ENCODE results near the gene PROM2. TPM values are rescaled to one million over a fixed set of nuclear protein-coding genes. Genes with fewer than 3 reads are reported as not detected.

Gene PROM2
- total and polyA plus RNA-seq, 2 donors, result 13.6 to 25.1 TPM

DNA sequence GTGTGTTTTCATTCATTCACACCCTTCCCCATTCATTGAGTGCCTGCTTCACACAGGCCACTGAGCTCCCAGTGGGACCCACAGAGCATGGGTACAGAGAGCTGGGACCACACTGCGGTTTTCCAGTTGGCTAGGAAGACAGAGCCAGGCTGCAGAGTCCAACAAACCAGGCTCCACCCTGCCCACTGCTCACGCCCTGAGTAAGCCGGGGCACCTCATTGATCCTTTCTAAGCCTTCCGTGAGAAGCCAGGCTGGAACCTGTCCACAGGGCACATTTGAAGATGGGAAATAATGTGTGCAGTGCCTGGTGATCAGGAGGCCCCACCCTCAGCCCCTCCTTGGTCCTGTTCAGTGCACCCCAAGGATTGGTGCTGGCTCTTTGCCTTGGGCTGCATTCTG, 36.4 kb downstream of the PROM2 start:
- Histone ChIP-seq H3K36me3 (ENCODE audit: insufficient read depth) (no peaks in the 10 kb centered on the region), H3K27ac (ENCODE audit: low read depth) (no peak overlapping the region), H3K4me3 (ENCODE audit: low read depth, low read length) (no peak overlapping the region), H3K4me1 (ENCODE audit: insufficient read depth) (no peaks in the 10 kb centered on the region)
- 89% methylated on average over 4 of the region's 4 CpGs for WGBS
- DNase-seq (ENCODE audit: extremely low spot score), result no peak

GRCh38 chr2:95311815-95312542, 37.7 kb downstream of the PROM2 start:
- H3K27ac ChIP-seq (ENCODE audit: low read depth), result no peak overlapping the region
- 75% methylated on average over 26 of the region's 26 CpGs for WGBS
- DNase-seq (ENCODE audit: extremely low spot score), result no peak

GRCh38 chr2:95312543-95313201, 38.4 kb downstream of the PROM2 start:
- no peaks in the 10 kb centered on the region for H3K4me1 ChIP-seq (ENCODE audit: insufficient read depth)
- WGBS, result 85% methylated on average over 24 of the region's 24 CpGs
- DNase-seq (ENCODE audit: extremely low spot score), result no peak
- H3K36me3 ChIP-seq (ENCODE audit: insufficient read depth), result no peaks in the 10 kb centered on the region
- no peak overlapping the region for H3K27ac ChIP-seq (ENCODE audit: low read depth)
- no peak overlapping the region for H3K4me3 ChIP-seq (ENCODE audit: low read depth, low read length)

More at GRCh38 chr2:95311815-95312542, 37.7 kb downstream of the PROM2 start:
- H3K4me3 ChIP-seq (ENCODE audit: low read depth, low read length), result no peak overlapping the region
- H3K36me3 ChIP-seq (ENCODE audit: insufficient read depth), result no peaks in the 10 kb centered on the region
- H3K4me1 ChIP-seq (ENCODE audit: insufficient read depth), result no peaks in the 10 kb centered on the region

DNA sequence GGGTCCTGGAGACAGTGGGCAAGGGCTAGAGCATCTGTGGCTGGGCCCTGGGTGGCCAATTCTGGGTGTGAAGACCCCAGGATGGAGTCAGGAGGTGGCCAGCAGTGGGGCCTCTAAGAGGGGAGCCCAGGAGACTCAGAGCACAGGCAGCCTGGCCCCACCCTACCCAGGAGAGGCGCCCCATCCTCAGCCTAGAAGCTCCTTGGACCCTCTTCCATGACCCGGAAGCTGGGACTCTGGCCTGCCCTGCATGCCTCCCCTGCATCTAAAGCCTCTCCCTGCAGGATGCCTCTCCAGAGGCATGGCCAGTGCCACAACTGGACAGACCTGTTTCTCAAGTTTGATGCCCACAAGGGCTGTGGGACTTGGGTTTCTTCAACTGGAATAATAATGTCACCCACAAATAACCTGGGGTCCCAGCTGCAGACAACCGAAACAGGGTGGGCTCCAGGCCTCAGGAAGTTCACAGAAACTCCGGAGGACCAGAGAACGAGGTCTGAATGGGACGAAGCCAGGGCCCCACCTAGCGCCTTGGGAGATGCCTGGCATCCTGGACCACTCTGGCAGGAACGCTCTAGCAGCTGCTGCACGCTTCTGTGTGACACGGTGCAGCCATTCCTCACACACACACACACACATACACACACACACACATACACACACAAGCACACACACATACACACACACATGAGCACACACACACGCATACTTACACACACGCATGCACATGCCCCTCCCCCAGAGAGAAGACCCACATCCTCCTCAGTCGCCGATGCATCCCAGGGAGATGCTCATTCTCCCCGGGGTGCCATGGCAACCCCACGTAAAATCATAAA, 39.3 kb downstream of the PROM2 start:
- no peak overlapping the region for H3K4me3 ChIP-seq (ENCODE audit: low read depth, low read length)
- no peaks in the 10 kb centered on the region for H3K4me1 ChIP-seq (ENCODE audit: insufficient read depth)
- 82% methylated on average over 16 of the region's 16 CpGs for WGBS
- H3K36me3 ChIP-seq (ENCODE audit: insufficient read depth), result no peaks in the 10 kb centered on the region
- no peak for DNase-seq (ENCODE audit: extremely low spot score)
- H3K27ac ChIP-seq (ENCODE audit: low read depth), result no peak overlapping the region

DNA sequence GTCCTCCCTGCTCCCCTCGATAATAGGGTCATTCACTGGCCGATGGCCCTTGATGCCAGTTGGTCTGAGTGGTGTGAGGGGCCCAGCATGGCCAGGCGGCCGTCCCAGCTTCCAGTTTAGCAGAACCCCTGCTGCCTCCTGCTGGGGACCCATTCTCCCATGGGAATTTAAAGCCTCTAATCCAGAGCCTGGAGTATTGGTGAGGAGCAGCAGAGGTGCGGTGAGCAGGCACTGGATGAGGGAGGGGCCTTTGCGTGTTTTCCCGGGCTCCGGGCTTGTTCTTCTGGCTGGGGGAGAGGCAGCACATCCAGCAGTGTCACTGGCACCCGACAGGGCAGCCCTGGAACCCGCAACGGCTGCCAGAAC, 40.3 kb downstream of the PROM2 start:
- WGBS, result 83% methylated on average over 11 of the region's 11 CpGs
- H3K4me1 ChIP-seq (ENCODE audit: insufficient read depth), result no peaks in the 10 kb centered on the region
- no peak overlapping the region for H3K4me3 ChIP-seq (ENCODE audit: low read depth, low read length)
- DNase-seq (ENCODE audit: extremely low spot score), result no peak
- H3K36me3 ChIP-seq (ENCODE audit: insufficient read depth), result no peaks in the 10 kb centered on the region
- H3K27ac ChIP-seq (ENCODE audit: low read depth), result no peak overlapping the region

DNA sequence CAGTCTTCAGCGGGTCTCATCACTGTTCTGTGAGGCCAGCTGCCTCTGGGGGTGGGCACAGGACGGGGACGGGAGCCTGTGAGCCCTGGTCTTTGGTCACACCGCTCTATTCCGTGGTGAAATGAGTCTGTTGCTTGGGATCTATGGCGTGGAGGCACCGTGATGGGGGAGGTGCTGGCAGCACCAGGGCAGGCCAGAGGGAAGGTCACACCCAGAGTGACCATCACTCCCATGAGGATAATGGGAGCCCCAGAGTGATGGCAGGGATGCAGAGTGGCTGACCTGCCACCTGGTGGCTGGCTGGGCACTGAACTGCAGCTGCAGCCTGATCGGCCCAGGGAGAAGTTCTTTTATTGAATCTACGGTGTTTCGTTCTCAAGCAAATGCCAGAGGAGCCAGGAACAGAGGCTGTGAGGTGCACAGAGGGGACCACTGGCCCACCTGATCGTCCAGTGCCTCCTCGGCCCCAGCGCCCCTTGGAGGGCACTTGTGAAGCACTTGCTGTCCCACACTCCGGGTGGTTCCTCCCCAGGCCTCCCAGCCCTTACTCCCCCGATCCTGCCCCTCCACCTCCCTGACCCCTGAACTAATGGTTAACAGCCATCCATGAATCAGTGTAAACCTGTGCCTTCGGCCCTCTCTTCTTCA, 40.8 kb downstream of the PROM2 start:
- WGBS, result 75% methylated on average over 16 of the region's 16 CpGs
- DNase-seq (ENCODE audit: extremely low spot score), result no peak
- Histone ChIP-seq H3K4me3 (ENCODE audit: low read depth, low read length) (no peak overlapping the region), H3K27ac (ENCODE audit: low read depth) (no peak overlapping the region), H3K4me1 (ENCODE audit: insufficient read depth) (no peaks in the 10 kb centered on the region), H3K36me3 (ENCODE audit: insufficient read depth) (no peaks in the 10 kb centered on the region)

GRCh38 chr2:95315801-95316411, 41.7 kb downstream of the PROM2 start:
- Histone ChIP-seq H3K4me1 (ENCODE audit: insufficient read depth) (no peaks in the 10 kb centered on the region), H3K36me3 (ENCODE audit: insufficient read depth) (no peaks in the 10 kb centered on the region), H3K4me3 (ENCODE audit: low read depth, low read length) (no peak overlapping the region), H3K27ac (ENCODE audit: low read depth) (no peak overlapping the region)
- 85% methylated on average over 19 of the region's 19 CpGs for WGBS
- no peak for DNase-seq (ENCODE audit: extremely low spot score)

- H3K27ac ChIP-seq (ENCODE audit: low read depth), result no peak overlapping the region
- H3K4me1 ChIP-seq (ENCODE audit: insufficient read depth), result no peaks in the 10 kb centered on the region
- H3K36me3 ChIP-seq (ENCODE audit: insufficient read depth), result no peaks in the 10 kb centered on the region
- no peak overlapping the region for H3K4me3 ChIP-seq (ENCODE audit: low read depth, low read length)
- 68% methylated on average over 8 of the region's 8 CpGs for WGBS
- no peak for DNase-seq (ENCODE audit: extremely low spot score)
Measured at GRCh38 chr2:95316466-95317122, 42.3 kb downstream of the PROM2 start.

- Histone ChIP-seq H3K36me3 (ENCODE audit: insufficient read depth) (no peaks in the 10 kb centered on the region), H3K27ac (ENCODE audit: low read depth) (no peak overlapping the region), H3K4me3 (ENCODE audit: low read depth, low read length) (no peak overlapping the region), H3K4me1 (ENCODE audit: insufficient read depth) (no peaks in the 10 kb centered on the region)
- no peak for DNase-seq (ENCODE audit: extremely low spot score)
- 67% methylated on average over 6 of the region's 6 CpGs for WGBS
Measured at GRCh38 chr2:95317123-95317500, 42.9 kb downstream of the PROM2 start.

GRCh38 chr2:95317665-95318425, 43.6 kb downstream of the PROM2 start:
- Histone ChIP-seq H3K4me3 (ENCODE audit: low read depth, low read length) (no peak overlapping the region), H3K4me1 (ENCODE audit: insufficient read depth) (no peaks in the 10 kb centered on the region), H3K36me3 (ENCODE audit: insufficient read depth) (no peaks in the 10 kb centered on the region), H3K27ac (ENCODE audit: low read depth) (no peak overlapping the region)
- WGBS, result 89% methylated on average over 12 of the region's 12 CpGs
- no peak for DNase-seq (ENCODE audit: extremely low spot score)

- WGBS, result 83% methylated on average over 13 of the region's 13 CpGs
- no peak for DNase-seq (ENCODE audit: extremely low spot score)
- Histone ChIP-seq H3K4me3 (ENCODE audit: low read depth, low read length) (no peak overlapping the region), H3K4me1 (ENCODE audit: insufficient read depth) (no peaks in the 10 kb centered on the region), H3K36me3 (ENCODE audit: insufficient read depth) (no peaks in the 10 kb centered on the region), H3K27ac (ENCODE audit: low read depth) (no peak overlapping the region)
Measured at GRCh38 chr2:95318431-95319220, 44.4 kb downstream of the PROM2 start.
